A673 (cell line): Measurements from ENCODE around the gene AATF.

Experiments used
- CTCF ChIP-seq: fragments of 300-800, 200-600 bp; sonication (generic); conservative IDR thresholded peaks from 2 replicates; pipeline ENCODE4 v1.5.1; 2017; ENCODE audit warnings: low read depth, mild to moderate bottlenecking, antibody characterized with exemption, low read length, moderate library complexity, mixed read lengths
- EZH2 ChIP-seq: fragments of 200-600 bp; sonication (generic); IDR thresholded peaks from 2 replicates; pipeline ENCODE4 v1.6.1; 2017; ENCODE audit warnings: borderline replicate concordance, low read depth, mild to moderate bottlenecking, mixed read lengths, antibody characterized with exemption, low read length; ENCODE audit not compliant: poor library complexity, severe bottlenecking

- no peak for TF ChIP-seq EZH2
- TF ChIP-seq CTCF: no peak
Observed at GRCh38 chr17:37092071-37092470, 143.3 kb downstream of the AATF start.
